Gastroesophageal sphincter (tissue), 3 donors: Measurements from ENCODE around the gene RAD51B.

Experiments
- POLR2AphosphoS5 ChIP-seq: sonication (generic); formaldehyde crosslinking; IDR thresholded peaks from one replicate; pipeline ENCODE4 v1.6.1; 2017; ENCODE audit warnings: antibody characterized with exemption
- TF ChIP-seq, protein P1 (sequence below), 4 experiments: fragments of 200-600 bp in 2 of 4; fragments of 450-650 bp in 2 of 4; sonication (generic) in 1 of 4; IDR thresholded peaks; one replicate each; pipeline ENCODE4 v1.5.1; 2017 to 2019; ENCODE audit warnings: antibody characterized with exemption in 4 of 4, mild to moderate bottlenecking in 2 of 4, moderate library complexity in 2 of 4

DNA sequence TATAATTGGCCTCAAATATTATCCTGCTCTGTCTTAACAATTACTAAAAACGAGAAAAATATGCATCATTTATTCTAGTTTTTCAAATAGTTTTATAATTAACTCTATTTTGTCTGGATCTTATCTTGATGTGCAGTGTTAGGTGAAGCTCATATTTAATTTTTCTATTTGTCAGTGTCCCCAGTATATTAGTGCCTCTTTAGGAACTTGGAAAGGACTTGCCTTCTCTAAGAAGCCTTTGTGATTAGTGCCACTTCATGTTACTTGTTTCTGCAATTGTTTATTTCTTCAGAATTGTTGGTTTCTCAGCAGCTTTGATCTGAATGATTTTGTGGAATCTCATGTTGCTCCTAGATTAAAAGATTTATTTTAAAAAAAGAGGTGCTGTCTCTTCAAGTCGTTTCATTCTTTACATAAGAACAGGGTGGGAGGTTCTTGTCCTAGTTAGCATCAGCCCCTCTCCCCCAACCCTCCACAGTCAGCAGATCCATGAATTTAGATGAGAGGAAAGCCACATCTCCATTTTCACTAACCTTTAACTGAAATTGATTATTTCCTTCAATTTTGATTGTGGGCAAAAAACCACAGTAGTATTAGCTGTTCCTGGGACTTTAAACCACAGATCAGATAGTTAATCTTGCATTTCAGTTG, 434.4 kb downstream of the RAD51B start:
- TF ChIP-seq, protein P1, sequence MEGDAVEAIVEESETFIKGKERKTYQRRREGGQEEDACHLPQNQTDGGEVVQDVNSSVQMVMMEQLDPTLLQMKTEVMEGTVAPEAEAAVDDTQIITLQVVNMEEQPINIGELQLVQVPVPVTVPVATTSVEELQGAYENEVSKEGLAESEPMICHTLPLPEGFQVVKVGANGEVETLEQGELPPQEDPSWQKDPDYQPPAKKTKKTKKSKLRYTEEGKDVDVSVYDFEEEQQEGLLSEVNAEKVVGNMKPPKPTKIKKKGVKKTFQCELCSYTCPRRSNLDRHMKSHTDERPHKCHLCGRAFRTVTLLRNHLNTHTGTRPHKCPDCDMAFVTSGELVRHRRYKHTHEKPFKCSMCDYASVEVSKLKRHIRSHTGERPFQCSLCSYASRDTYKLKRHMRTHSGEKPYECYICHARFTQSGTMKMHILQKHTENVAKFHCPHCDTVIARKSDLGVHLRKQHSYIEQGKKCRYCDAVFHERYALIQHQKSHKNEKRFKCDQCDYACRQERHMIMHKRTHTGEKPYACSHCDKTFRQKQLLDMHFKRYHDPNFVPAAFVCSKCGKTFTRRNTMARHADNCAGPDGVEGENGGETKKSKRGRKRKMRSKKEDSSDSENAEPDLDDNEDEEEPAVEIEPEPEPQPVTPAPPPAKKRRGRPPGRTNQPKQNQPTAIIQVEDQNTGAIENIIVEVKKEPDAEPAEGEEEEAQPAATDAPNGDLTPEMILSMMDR (IDR thresholded peaks at IDR 0.05), result no peak
- no peak for TF ChIP-seq POLR2AphosphoS5
